Neural progenitor cell (in vitro differentiated cells): ENCODE measurements around the gene BBS1.

Experiments used
- EZH2 ChIP-seq: fragments of 200-600 bp; sonication (generic); IDR thresholded peaks from 2 replicates; pipeline ENCODE4 v1.6.1; 2017; ENCODE audit warnings: antibody characterized with exemption, mild to moderate bottlenecking, moderate library complexity
- TF ChIP-seq, protein P1 (sequence below): fragments of 200-600 bp; sonication (generic); IDR thresholded peaks from 2 replicates; pipeline ENCODE4 v1.5.1; 2017; ENCODE audit warnings: antibody characterized with exemption, mild to moderate bottlenecking

DNA sequence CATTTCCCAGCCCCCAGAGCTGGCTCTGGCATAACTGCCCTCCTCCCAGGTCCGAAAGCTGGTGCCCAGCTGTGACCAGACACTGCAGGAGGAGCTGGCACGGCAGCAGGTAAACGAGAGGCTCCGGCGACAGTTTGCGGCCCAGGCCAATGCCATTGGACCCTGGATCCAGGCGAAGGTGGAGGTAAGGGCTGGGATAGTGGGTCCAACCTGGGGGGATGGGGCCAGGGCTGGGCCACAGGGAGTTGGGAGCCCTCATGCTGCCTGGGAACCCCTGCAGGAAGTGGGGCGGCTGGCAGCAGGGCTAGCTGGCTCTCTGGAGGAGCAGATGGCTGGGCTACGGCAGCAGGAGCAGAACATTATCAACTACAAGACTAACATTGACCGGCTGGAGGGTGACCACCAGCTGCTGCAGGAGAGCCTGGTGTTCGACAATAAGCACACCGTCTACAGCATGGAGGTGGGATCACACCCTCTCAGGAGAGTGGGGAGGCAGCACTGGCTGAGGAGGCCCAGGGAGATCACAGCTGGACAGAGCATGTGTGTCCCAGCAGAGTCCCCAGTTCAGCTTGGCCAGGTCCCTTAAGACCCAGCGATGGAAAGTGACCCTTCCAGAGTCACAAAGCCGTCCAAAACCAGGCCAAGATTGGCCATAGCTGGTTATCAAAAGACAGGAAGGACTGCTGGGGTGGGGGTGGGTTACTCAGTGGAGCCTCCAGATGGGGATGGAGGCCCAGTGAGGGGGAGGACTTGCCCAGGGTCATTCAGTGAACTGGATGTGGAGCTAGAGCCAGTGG is 50.9 kb downstream of the BBS1 start:
- TF ChIP-seq, protein P1, sequence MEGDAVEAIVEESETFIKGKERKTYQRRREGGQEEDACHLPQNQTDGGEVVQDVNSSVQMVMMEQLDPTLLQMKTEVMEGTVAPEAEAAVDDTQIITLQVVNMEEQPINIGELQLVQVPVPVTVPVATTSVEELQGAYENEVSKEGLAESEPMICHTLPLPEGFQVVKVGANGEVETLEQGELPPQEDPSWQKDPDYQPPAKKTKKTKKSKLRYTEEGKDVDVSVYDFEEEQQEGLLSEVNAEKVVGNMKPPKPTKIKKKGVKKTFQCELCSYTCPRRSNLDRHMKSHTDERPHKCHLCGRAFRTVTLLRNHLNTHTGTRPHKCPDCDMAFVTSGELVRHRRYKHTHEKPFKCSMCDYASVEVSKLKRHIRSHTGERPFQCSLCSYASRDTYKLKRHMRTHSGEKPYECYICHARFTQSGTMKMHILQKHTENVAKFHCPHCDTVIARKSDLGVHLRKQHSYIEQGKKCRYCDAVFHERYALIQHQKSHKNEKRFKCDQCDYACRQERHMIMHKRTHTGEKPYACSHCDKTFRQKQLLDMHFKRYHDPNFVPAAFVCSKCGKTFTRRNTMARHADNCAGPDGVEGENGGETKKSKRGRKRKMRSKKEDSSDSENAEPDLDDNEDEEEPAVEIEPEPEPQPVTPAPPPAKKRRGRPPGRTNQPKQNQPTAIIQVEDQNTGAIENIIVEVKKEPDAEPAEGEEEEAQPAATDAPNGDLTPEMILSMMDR: no peak
- TF ChIP-seq EZH2: no peak
